Trophoblast cell (in vitro differentiated cells and primary cell): ENCODE results near the gene GTPBP8.

Experiments used
- DNase-seq, 2 donors: peaks; one replicate each; pipeline ENCODE4 v3.0.0-alpha.2; 2016
- H2AFZ ChIP-seq: 2 replicates; pipeline ENCODE4 v1.6.1; 2013; ENCODE audit warnings: low read length, moderate library complexity, mild to moderate bottlenecking; ENCODE audit not compliant: insufficient read depth, poor library complexity
- H2AK5ac ChIP-seq: 2 replicates; pipeline ENCODE4 v1.6.1; 2013; ENCODE audit warnings: mild to moderate bottlenecking, low read length
- H2BK120ac ChIP-seq: 2 replicates; pipeline ENCODE4 v1.6.1; 2013; ENCODE audit warnings: low read length, mild to moderate bottlenecking, moderate library complexity; ENCODE audit not compliant: insufficient read depth, poor library complexity
- H2BK12ac ChIP-seq: 2 replicates; pipeline ENCODE4 v1.6.1; 2013; ENCODE audit warnings: mild to moderate bottlenecking, low read length, moderate library complexity
- H2BK5ac ChIP-seq: 2 replicates; pipeline ENCODE4 v1.6.1; 2013; ENCODE audit warnings: low read length, low read depth, moderate library complexity, mild to moderate bottlenecking; ENCODE audit not compliant: poor library complexity
- H3K14ac ChIP-seq: 2 replicates; pipeline ENCODE4 v1.6.1; 2013; ENCODE audit warnings: mild to moderate bottlenecking, low read length
- H3K18ac ChIP-seq: 2 replicates; pipeline ENCODE4 v1.6.1; 2013; ENCODE audit warnings: mild to moderate bottlenecking, low read length
- H3K23ac ChIP-seq: 2 replicates; pipeline ENCODE4 v1.6.1; 2013; ENCODE audit warnings: low read length
- H3K27ac ChIP-seq: 2 replicates; pipeline ENCODE4 v1.5.1; 2013; ENCODE audit warnings: low read depth, mild to moderate bottlenecking, inconsistent platforms, low read length, moderate library complexity
- H3K27me3 ChIP-seq: 2 replicates; pipeline ENCODE4 v1.6.1; 2013; ENCODE audit warnings: inconsistent platforms, mild to moderate bottlenecking, low read length, moderate library complexity; ENCODE audit not compliant: insufficient read depth
- H3K36me3 ChIP-seq, 2 experiments: 1 replicate in 1 of 2; 2 replicates in 1 of 2; pipeline ENCODE4 v1.6.1; 2013; ENCODE audit warnings: low read length in 2 of 2, mild to moderate bottlenecking in 2 of 2, moderate library complexity in 1 of 2; ENCODE audit not compliant: insufficient read depth in 2 of 2, control insufficient read depth in 1 of 2
- H3K4ac ChIP-seq: 2 replicates; pipeline ENCODE4 v1.6.1; 2013; ENCODE audit warnings: low read depth, mild to moderate bottlenecking, low read length, moderate library complexity
- H3K4me1 ChIP-seq, 2 experiments: 1 replicate in 1 of 2; 2 replicates in 1 of 2; pipeline ENCODE4 v1.6.1; 2013; ENCODE audit warnings: low read length in 2 of 2, mild to moderate bottlenecking in 2 of 2, moderate library complexity in 1 of 2; ENCODE audit not compliant: insufficient read depth in 2 of 2, control insufficient read depth in 1 of 2
- H3K4me2 ChIP-seq: 2 replicates; pipeline ENCODE4 v1.6.1; 2013; ENCODE audit warnings: inconsistent platforms, mild to moderate bottlenecking, low read length, moderate library complexity
- H3K4me3 ChIP-seq: 2 replicates; pipeline ENCODE4 v1.5.1; 2013; ENCODE audit warnings: mild to moderate bottlenecking, low read depth, low read length, inconsistent platforms
- H3K79me1 ChIP-seq: one replicate; pipeline ENCODE4 v1.6.1; 2013; ENCODE audit warnings: low read length
- H3K79me2 ChIP-seq: 2 replicates; pipeline ENCODE4 v1.6.1; 2013; ENCODE audit warnings: low read length, mild to moderate bottlenecking; ENCODE audit not compliant: control insufficient read depth, insufficient read depth, poor library complexity
- H3K9ac ChIP-seq: 2 replicates; pipeline ENCODE4 v1.6.1; 2013; ENCODE audit warnings: mild to moderate bottlenecking, low read length
- H3K9me3 ChIP-seq: 2 replicates; pipeline ENCODE4 v1.6.1; 2013; ENCODE audit warnings: low read depth, mild to moderate bottlenecking, control low read depth, inconsistent platforms, low read length; ENCODE audit not compliant: insufficient read depth
- H4K12ac ChIP-seq: 2 replicates; pipeline ENCODE4 v1.6.1; 2013; ENCODE audit warnings: low read depth, mild to moderate bottlenecking, low read length, moderate library complexity
- H4K8ac ChIP-seq: 2 replicates; pipeline ENCODE4 v1.6.1; 2013; ENCODE audit warnings: low read depth, mild to moderate bottlenecking, low read length, moderate library complexity
- H4K91ac ChIP-seq: one replicate; pipeline ENCODE4 v1.6.1; 2013; ENCODE audit warnings: low read depth, mild to moderate bottlenecking, low read length, moderate library complexity
- WGBS: extraction: QIAGEN DNeasy Blood & Tissue Kit; methylation state at CpG from one replicate; pipeline ENCODE4 v1.1.7; 2013; ENCODE audit warnings: missing lambda C conversion rate; ENCODE audit not compliant: insufficient read length, insufficient coverage; ENCODE audit errors: extremely low coverage; 5-methylcytosine and 5-hydroxymethylcytosine counted together

The GTPBP8 gene

GRCh38 chr3:112967828-112968227, 23.0 kb upstream of the GTPBP8 start:
- no peak overlapping the region for H4K91ac ChIP-seq
- no peak overlapping the region for H2BK120ac ChIP-seq
- H3K79me2 ChIP-seq: no peaks in the 10 kb centered on the region
- no peak overlapping the region for H2BK5ac ChIP-seq
- H3K4ac ChIP-seq: no peak overlapping the region
- no CpG with 5 or more reads among the region's 1 CpG for WGBS
- no peak overlapping the region for H4K12ac ChIP-seq
- no peak overlapping the region for H3K18ac ChIP-seq
- H3K9me3 ChIP-seq: peaks cover 6% of the 10 kb centered on the region
- DNase-seq: peak in 1 of 2 donors; percentile 16
- no peak overlapping the region for H4K8ac ChIP-seq
- H3K27ac ChIP-seq: no peak overlapping the region
- H2BK12ac ChIP-seq: no peak overlapping the region
- H2AFZ ChIP-seq: no peak overlapping the region
- H3K23ac ChIP-seq: no peak overlapping the region
- no peak overlapping the region for H2AK5ac ChIP-seq
- H3K4me1 ChIP-seq: no peaks in the 10 kb centered on the region
- H3K27me3 ChIP-seq: no peaks in the 10 kb centered on the region
- H3K14ac ChIP-seq: no peak overlapping the region
- H3K4me3 ChIP-seq: no peak overlapping the region
- no peak overlapping the region for H3K4me2 ChIP-seq
- no peaks in the 10 kb centered on the region for H3K79me1 ChIP-seq
- H3K36me3 ChIP-seq: peaks cover 0 to 3% of the 10 kb centered on the region in 2 experiments
- no peak overlapping the region for H3K9ac ChIP-seq

GRCh38 chr3:112972158-112972557, 18.6 kb upstream of the GTPBP8 start:
- Histone ChIP-seq H3K14ac (no peak overlapping the region), H3K4me1 (no peaks in the 10 kb centered on the region), H2BK120ac (no peak overlapping the region), H3K23ac (no peak overlapping the region), H2BK12ac (no peak overlapping the region), H3K27me3 (no peaks in the 10 kb centered on the region), H3K4ac (no peak overlapping the region), H3K4me3 (no peak overlapping the region), H3K36me3 (no peaks in the 10 kb centered on the region), H4K12ac (no peak overlapping the region), H3K9ac (no peak overlapping the region), H3K27ac (no peak overlapping the region), H2AFZ (no peak overlapping the region), H3K79me1 (no peaks in the 10 kb centered on the region), H3K18ac (no peak overlapping the region), H3K9me3 (no peaks in the 10 kb centered on the region), H2BK5ac (no peak overlapping the region), H4K91ac (no peak overlapping the region), H4K8ac (no peak overlapping the region), H3K79me2 (no peaks in the 10 kb centered on the region), H2AK5ac (no peak overlapping the region), H3K4me2 (no peak overlapping the region)
- DNase-seq: no peak

- H2BK12ac ChIP-seq: no peak overlapping the region
- DNase-seq: no peak
- H3K36me3 ChIP-seq: no peaks in the 10 kb centered on the region
- H3K79me1 ChIP-seq: no peaks in the 10 kb centered on the region
- no peak overlapping the region for H2AK5ac ChIP-seq
- no peak overlapping the region for H2BK120ac ChIP-seq
- no peak overlapping the region for H3K14ac ChIP-seq
- no peaks in the 10 kb centered on the region for H3K9me3 ChIP-seq
- H3K4me1 ChIP-seq: no peaks in the 10 kb centered on the region
- no peak overlapping the region for H3K4me3 ChIP-seq
- H3K4ac ChIP-seq: no peak overlapping the region
- no peak overlapping the region for H4K12ac ChIP-seq
- H3K27me3 ChIP-seq: no peaks in the 10 kb centered on the region
- H3K9ac ChIP-seq: no peak overlapping the region
- H2BK5ac ChIP-seq: no peak overlapping the region
- no peak overlapping the region for H3K27ac ChIP-seq
- no peak overlapping the region for H4K91ac ChIP-seq
- no peak overlapping the region for H2AFZ ChIP-seq
- H4K8ac ChIP-seq: no peak overlapping the region
- WGBS: no CpG with 5 or more reads among the region's 5 CpGs
- no peak overlapping the region for H3K23ac ChIP-seq
- no peak overlapping the region for H3K18ac ChIP-seq
- no peaks in the 10 kb centered on the region for H3K79me2 ChIP-seq
- no peak overlapping the region for H3K4me2 ChIP-seq
These were observed 17.2 kb upstream of the GTPBP8 start for GRCh38 chr3:112973325-112974177.

GRCh38 chr3:112974178-112974517, 16.6 kb upstream of the GTPBP8 start:
- H2AFZ ChIP-seq: no peak overlapping the region
- no peak overlapping the region for H2BK5ac ChIP-seq
- no peak overlapping the region for H3K23ac ChIP-seq
- DNase-seq: peak; percentile 51 to 81
- no peaks in the 10 kb centered on the region for H3K4me1 ChIP-seq
- H3K4me2 ChIP-seq: no peak overlapping the region
- no peaks in the 10 kb centered on the region for H3K9me3 ChIP-seq
- no peak overlapping the region for H2BK12ac ChIP-seq
- no peak overlapping the region for H2BK120ac ChIP-seq
- H2AK5ac ChIP-seq: no peak overlapping the region
- H4K8ac ChIP-seq: no peak overlapping the region
- no peak overlapping the region for H3K9ac ChIP-seq
- H3K27ac ChIP-seq: no peak overlapping the region
- no CpG with 5 or more reads among the region's 2 CpGs for WGBS
- H3K27me3 ChIP-seq: no peaks in the 10 kb centered on the region
- no peaks in the 10 kb centered on the region for H3K79me2 ChIP-seq
- no peak overlapping the region for H3K4me3 ChIP-seq
- H3K79me1 ChIP-seq: no peaks in the 10 kb centered on the region
- no peak overlapping the region for H3K18ac ChIP-seq
- no peak overlapping the region for H4K12ac ChIP-seq
- H4K91ac ChIP-seq: no peak overlapping the region
- no peak overlapping the region for H3K14ac ChIP-seq
- no peaks in the 10 kb centered on the region for H3K36me3 ChIP-seq
- no peak overlapping the region for H3K4ac ChIP-seq
